Fibroblast of skin of right quadriceps (primary cell): ENCODE results near the gene PIK3C2B.
"Not testable (repeated sequence)": the region's sequence is repeated elsewhere in the genome, so short reads cannot be mapped to it uniquely, and the experiment has no call there.

Source experiments
- DNase-seq: peaks from one replicate; pipeline ENCODE4 v3.0.0-alpha.2; 2013

The PIK3C2B gene

GRCh38 chr1:204494281-204495077 lies at the start of gene PIK3C2B:
Gene PIK3C2B (minus strand): TSS chr1:204494805. CDS start chr1:204469802, 25,003 bp downstream.
- peak; percentile 76 for DNase-seq

GRCh38 chr1:204544321-204544720 lies 49.7 kb upstream of the PIK3C2B start:
- DNase-seq, result peak; percentile 8

- DNase-seq, result no peak
Measured at GRCh38 chr1:204541626-204542025, 47.0 kb upstream of the PIK3C2B start.

GRCh38 chr1:204532832-204533231 lies 38.2 kb upstream of the PIK3C2B start:
- DNase-seq, result no peak

GRCh38 chr1:204530932-204531331 lies 36.3 kb upstream of the PIK3C2B start:
- no peak for DNase-seq

GRCh38 chr1:204529371-204529895 lies 34.8 kb upstream of the PIK3C2B start:
- no peak for DNase-seq

- DNase-seq, result no peak
Measured at GRCh38 chr1:204528677-204529076, 34.1 kb upstream of the PIK3C2B start.

- DNase-seq, result no peak
Measured at GRCh38 chr1:204528241-204528640, 33.6 kb upstream of the PIK3C2B start.

GRCh38 chr1:204524986-204525385 lies 30.4 kb upstream of the PIK3C2B start:
- no peak for DNase-seq

GRCh38 chr1:204523605-204524215 lies 29.1 kb upstream of the PIK3C2B start:
- DNase-seq, result no peak

- DNase-seq, result not testable (repeated sequence)
Measured at GRCh38 chr1:204521941-204522521, 27.4 kb upstream of the PIK3C2B start.

GRCh38 chr1:204520834-204521709 lies 26.5 kb upstream of the PIK3C2B start:
- peak; percentile 42 for DNase-seq

GRCh38 chr1:204517382-204517781 lies 22.8 kb upstream of the PIK3C2B start:
- DNase-seq, result not testable (repeated sequence)

GRCh38 chr1:204516180-204516879 lies 21.7 kb upstream of the PIK3C2B start, which contains the start of gene MDM4:
Gene MDM4 (plus strand): TSS chr1:204516406. CDS start chr1:204525519, 9,113 bp downstream.
- peak; percentile 98 for DNase-seq

GRCh38 chr1:204514828-204515227 lies 20.2 kb upstream of the PIK3C2B start:
- DNase-seq, result no peak

GRCh38 chr1:204513117-204513716 lies 18.6 kb upstream of the PIK3C2B start:
- no peak for DNase-seq

- DNase-seq, result no peak
Measured at GRCh38 chr1:204511366-204511765, 16.8 kb upstream of the PIK3C2B start.

- no peak for DNase-seq
Measured at GRCh38 chr1:204509186-204509635, 14.6 kb upstream of the PIK3C2B start.

GRCh38 chr1:204507317-204508105 lies 12.9 kb upstream of the PIK3C2B start:
- DNase-seq, result peak; percentile 75

GRCh38 chr1:204506969-204507316 lies 12.3 kb upstream of the PIK3C2B start:
- peak; percentile 94 for DNase-seq
